ENCODE results near the gene TUBB2A. TPM values are rescaled to one million over a fixed set of nuclear protein-coding genes. Genes with fewer than 3 reads are reported as not detected.
"Not testable (repeated sequence)": the region's sequence is repeated elsewhere in the genome, so short reads cannot be mapped to it uniquely, and the experiment has no call there.

TUBB2A gene
- total RNA-seq, 1 experiment from 2014 or later, result 49.9 TPM

DNA sequence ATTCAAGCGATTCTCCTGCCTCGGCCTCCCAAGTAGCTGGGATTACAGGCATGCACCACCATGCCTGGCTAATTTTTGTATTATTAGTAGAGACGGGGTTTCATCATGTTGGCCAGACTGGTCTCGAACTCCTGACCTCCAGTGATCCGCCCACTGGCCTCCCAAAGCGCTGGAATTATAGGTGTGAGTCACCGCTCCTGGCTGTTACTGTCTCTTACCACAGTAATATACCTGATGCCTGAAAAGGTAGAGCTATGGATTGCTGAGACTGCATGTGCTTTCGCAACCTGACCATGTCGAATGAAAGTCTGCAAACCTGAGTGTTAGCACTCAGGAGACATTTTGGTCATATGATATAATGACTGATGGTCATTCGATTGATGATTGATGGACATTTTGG, 31.8 kb upstream of the TUBB2A start:
- H3K4me3 ChIP-seq (replicated peaks in 1 of 2; ENCODE audit: low read depth in 1 of 2, low read length in 2 of 2); BruUV-seq (replicated peaks); H3K27me3 ChIP-seq (ENCODE audit: insufficient read depth, low read length); H3K79me2 ChIP-seq (ENCODE audit: insufficient read depth, low read length); intact Hi-C loops (cut with micrococcal nuclease); H3K36me3 ChIP-seq (ENCODE audit: control insufficient read depth in 1 of 2, insufficient read depth in 2 of 2, low read length in 2 of 2); H3K9me3 ChIP-seq (ENCODE audit: control insufficient read depth in 1 of 2, insufficient read depth in 1 of 2, low read depth in 1 of 2, low read length in 2 of 2); H3K9me2 ChIP-seq (ENCODE audit: insufficient read depth); CTCF ChIA-PET; H4K20me1 ChIP-seq (ENCODE audit: insufficient read depth); H3K9ac ChIP-seq (ENCODE audit: low read length); H3K27ac ChIP-seq (ENCODE audit: low read depth, low read length); POLR2A ChIA-PET: not testable (repeated sequence)
- TF ChIP-seq EGR1 (IDR thresholded peaks at IDR 0.05; ENCODE audit: low read depth) (peak; percentile 72), CBX3 (IDR thresholded peaks at IDR 0.05; ENCODE audit: low read depth) (peak; percentile 35; the same call in 1 of the 2 replicates), FOSL1 (IDR thresholded peaks at IDR 0.05; ENCODE audit: low read depth) (peak; percentile 54; the same call in 1 of the 2 replicates), JUND (IDR thresholded peaks at IDR 0.05) (peak; percentile 51), SP1 (IDR thresholded peaks at IDR 0.05; ENCODE audit: low read depth) (peak; percentile 45; the same call in 1 of the 2 replicates), CEBPB (IDR thresholded peaks at IDR 0.05; ENCODE audit: low read depth) (peak; percentile 79)
- TF ChIP-seq, protein P1, sequence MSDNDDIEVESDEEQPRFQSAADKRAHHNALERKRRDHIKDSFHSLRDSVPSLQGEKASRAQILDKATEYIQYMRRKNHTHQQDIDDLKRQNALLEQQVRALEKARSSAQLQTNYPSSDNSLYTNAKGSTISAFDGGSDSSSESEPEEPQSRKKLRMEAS (IDR thresholded peaks at IDR 0.05), result 0 out of 2 replicates have a peak, but pooled peaks have one; percentile 15
- Histone ChIP-seq H2AFZ (ENCODE audit: low read depth, low read length, poor library complexity, severe bottlenecking) (peak overlapping the region; percentile 10), H3K4me1 (ENCODE audit: control insufficient read depth in 1 of 2, insufficient read depth in 2 of 2, low read length in 2 of 2) (peaks cover 7 to 21% of the 10 kb centered on the region in 2 experiments; a peak in 3 of 4 replicates), H3K4me2 (ENCODE audit: low read length) (peak overlapping the region; percentile 43)
- peak; percentile 63 for ATAC-seq
- DNase-seq (ENCODE audit: low read depth, low spot score), result peak; percentile 29
- RAD21 ChIA-PET (ENCODE audit: low non-redundant PET in 1 of 2, low total read pairs in 2 of 2, uncharacterized antibody in 2 of 2, unreplicated experiment in 2 of 2), result interaction anchor here in 1 of 2 experiments (1.1 kb wide), 1 partner anchor 20 kb away, joined by 3 read pairs; no protein-coding TSS in a partner anchor

- Histone ChIP-seq H3K27me3 (ENCODE audit: insufficient read depth, low read length) (no peaks in the 10 kb centered on the region), H3K9me3 (ENCODE audit: control insufficient read depth in 1 of 2, insufficient read depth in 1 of 2, low read depth in 1 of 2, low read length in 2 of 2) (no peaks in the 10 kb centered on the region; a peak in 1 of 4 replicates), H3K4me1 (ENCODE audit: control insufficient read depth in 1 of 2, insufficient read depth in 2 of 2, low read length in 2 of 2) (peaks cover 7 to 21% of the 10 kb centered on the region in 2 experiments; a peak in 3 of 4 replicates), H3K4me3 (replicated peaks in 1 of 2; ENCODE audit: low read depth in 1 of 2, low read length in 2 of 2) (no peak overlapping the region), H3K9ac (ENCODE audit: low read length) (no peak overlapping the region), H4K20me1 (ENCODE audit: insufficient read depth) (no peaks in the 10 kb centered on the region), H3K4me2 (ENCODE audit: low read length) (no peak overlapping the region), H2AFZ (ENCODE audit: low read depth, low read length, poor library complexity, severe bottlenecking) (no peak overlapping the region), H3K36me3 (ENCODE audit: control insufficient read depth in 1 of 2, insufficient read depth in 2 of 2, low read length in 2 of 2) (no peaks in the 10 kb centered on the region), H3K9me2 (ENCODE audit: insufficient read depth) (no peaks in the 10 kb centered on the region), H3K79me2 (ENCODE audit: insufficient read depth, low read length) (no peaks in the 10 kb centered on the region), H3K27ac (ENCODE audit: low read depth, low read length) (no peak overlapping the region)
- DNase-seq (ENCODE audit: low read depth, low spot score) (no peak), ATAC-seq (no peak)
- ChIA-PET CTCF (no interaction called here), POLR2A (no interaction called here), RAD21 (ENCODE audit: low non-redundant PET in 1 of 2, low total read pairs in 2 of 2, uncharacterized antibody in 2 of 2, unreplicated experiment in 2 of 2) (interaction anchor here in 1 of 2 experiments (1.1 kb wide), 1 partner anchor 21 kb away, joined by 3 read pairs; no protein-coding TSS in a partner anchor)
- intact Hi-C loops (cut with micrococcal nuclease), result no loop called here
- no TSS peak for BruUV-seq (replicated peaks)
- TF ChIP-seq SRF (IDR thresholded peaks at IDR 0.05; ENCODE audit: low read depth) (no peak), JUND (IDR thresholded peaks at IDR 0.05) (no peak), ZNF274 (IDR thresholded peaks at IDR 0.05; ENCODE audit: low read depth, low read length) (no peak), RAD21 (IDR thresholded peaks at IDR 0.05; ENCODE audit: low read depth) (no peak), FOSL1 (IDR thresholded peaks at IDR 0.05; ENCODE audit: low read depth) (no peak)
- TF ChIP-seq, protein P2, sequence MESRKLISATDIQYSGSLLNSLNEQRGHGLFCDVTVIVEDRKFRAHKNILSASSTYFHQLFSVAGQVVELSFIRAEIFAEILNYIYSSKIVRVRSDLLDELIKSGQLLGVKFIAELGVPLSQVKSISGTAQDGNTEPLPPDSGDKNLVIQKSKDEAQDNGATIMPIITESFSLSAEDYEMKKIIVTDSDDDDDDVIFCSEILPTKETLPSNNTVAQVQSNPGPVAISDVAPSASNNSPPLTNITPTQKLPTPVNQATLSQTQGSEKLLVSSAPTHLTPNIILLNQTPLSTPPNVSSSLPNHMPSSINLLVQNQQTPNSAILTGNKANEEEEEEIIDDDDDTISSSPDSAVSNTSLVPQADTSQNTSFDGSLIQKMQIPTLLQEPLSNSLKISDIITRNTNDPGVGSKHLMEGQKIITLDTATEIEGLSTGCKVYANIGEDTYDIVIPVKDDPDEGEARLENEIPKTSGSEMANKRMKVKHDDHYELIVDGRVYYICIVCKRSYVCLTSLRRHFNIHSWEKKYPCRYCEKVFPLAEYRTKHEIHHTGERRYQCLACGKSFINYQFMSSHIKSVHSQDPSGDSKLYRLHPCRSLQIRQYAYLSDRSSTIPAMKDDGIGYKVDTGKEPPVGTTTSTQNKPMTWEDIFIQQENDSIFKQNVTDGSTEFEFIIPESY (IDR thresholded peaks at IDR 0.05; ENCODE audit: extremely low read depth, insufficient replicate concordance, low read length), result no peak
Measured at GRCh38 chr6:3188262-3188661, 30.9 kb upstream of the TUBB2A start.
